HK-2 (cell line): Measurements from ENCODE around the gene ZFP36L2.
"Not testable (repeated sequence)": the region's sequence is repeated elsewhere in the genome, so short reads cannot be mapped to it uniquely, and the experiment has no call there.

ENCODE experiments used
- DNase-seq: peaks from one replicate; pipeline ENCODE4 v3.0.0-alpha.2; 2018; ENCODE audit not compliant: unreplicated experiment

Gene ZFP36L2

DNA sequence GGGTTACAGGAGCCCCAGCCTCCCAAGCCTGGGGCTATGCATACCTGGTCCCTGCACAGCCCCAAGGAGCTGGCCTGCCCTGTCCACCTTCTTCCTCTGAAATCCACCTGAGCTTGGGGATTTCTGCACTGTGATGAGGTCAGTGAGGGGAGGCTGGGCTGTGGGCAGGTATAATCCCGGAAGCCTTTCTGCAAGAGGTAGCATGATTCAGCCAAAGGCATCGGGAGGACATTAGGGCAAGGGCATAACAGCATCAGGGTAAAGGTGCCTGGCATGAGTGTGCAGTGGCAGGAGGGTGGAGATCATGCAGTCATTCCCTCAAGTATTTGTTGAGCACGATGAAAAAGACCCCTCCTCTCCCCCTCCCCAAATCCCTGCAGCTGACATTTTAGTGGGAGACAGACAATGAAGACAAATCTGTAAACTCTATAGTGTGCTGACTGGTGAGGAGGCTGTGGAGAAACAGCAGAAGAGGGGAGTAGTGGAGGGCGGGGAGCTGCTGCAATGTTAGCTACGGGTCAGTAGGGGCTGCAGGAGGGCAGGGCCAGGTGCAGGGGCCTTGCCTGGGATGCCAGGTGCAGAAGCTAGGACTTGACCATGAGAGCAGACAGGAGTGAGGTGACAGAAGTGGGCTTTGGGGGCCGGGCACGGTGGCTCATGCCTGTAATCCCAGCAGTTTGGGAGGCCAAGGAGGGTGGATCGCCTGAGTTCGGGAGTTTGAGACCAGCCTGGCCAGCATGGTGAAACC, 18.7 kb downstream of the ZFP36L2 start:
- DNase-seq, result no peak

DNA sequence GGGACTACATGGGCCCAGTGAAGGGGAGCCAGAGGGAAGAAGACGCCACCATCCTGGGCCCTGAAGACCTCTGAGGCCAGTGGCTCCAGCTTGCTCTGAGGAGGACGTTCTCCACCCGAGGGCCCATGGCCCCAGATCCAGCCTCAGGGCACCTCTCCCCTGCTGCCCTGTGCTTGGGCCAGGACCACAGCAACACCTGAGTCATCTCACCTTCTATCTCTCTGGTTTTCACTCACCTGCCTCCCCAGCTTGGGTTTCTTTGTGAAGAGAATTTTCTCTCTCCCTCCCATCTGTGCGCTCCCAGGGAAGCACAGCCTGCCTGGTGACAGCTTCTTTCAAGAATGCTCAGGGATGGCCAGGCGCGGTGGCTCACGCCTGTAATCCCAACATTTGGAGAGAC, 19.8 kb downstream of the ZFP36L2 start:
- DNase-seq, result no peak

DNA sequence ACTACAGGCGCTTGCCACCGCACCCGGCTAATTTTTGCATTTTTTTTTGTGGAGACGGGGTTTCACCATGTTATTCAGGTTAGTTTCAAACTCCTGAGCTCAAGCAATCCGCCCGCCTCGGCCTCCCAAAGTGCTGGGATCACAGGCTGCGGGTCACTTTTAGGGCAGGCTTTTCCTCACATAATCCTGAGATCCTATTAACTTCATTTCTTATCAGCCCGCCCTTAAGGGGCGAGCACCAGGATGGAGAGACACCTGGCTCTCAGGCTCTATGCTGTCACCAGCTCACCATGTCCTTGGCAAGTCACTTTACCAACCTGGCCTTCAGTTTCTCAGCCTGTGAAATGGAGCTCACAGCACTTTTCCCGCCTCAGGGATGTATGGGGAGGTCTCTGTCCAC, 23.0 kb downstream of the ZFP36L2 start:
- no peak for DNase-seq

DNA sequence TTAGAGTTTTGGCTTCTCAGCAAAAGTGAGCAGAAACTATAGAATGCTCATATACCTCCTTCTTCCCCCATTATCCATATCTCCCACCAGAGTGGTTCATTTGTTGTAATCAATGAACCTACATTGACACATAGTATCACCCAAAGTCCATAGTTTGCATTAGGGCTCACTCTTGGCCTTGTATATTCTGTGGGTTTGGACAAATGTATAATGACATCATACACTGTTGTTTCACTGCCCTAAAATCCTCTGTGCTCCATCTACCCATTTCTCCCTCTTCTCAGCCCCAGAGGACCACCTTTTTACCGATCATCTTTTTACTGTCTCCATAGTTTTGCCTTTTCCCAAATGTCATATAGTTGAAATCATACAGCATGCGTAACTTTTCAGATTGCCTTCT, 24.1 kb downstream of the ZFP36L2 start:
- no peak for DNase-seq

DNA sequence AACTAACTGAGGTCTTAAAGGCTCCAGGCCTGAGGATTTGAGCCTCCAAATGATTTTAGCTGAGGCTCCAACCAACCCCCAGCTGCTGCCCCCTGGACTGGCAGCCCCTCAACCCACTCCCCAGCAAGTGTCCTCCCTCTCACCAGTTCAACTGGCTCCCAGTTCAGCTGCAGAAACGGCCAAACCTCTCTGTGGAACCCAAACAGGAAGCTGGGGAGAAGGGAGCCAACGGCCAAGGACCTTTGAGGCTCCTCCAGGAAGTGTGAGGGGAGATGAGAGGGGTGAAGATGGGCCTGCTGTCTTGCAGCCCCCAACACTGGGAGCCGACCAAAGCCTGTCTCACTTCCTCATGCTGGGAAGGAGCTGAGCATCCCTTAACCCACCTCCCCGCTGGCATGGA, 24.9 kb downstream of the ZFP36L2 start:
- DNase-seq, result no peak

DNA sequence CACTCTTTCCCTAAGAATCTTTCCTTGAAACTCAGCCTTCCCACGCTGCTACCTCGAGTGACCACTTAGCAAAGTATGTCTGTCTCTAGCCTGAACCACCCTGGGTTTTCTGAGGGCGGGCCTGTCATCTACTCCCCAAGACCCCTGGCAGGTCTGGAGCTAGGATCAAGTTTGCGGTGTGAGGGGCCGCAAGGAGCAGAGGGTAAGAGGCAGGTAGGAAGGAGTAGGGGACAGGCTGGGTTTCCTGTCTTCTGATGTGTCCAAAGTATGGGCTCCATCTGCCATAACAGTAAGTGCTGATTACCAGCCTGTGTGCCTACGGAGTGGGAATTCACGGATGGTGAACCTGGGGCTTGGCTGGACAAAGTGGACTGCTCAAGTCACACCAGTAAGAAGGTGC, 25.4 kb downstream of the ZFP36L2 start:
- DNase-seq, result no peak

DNA sequence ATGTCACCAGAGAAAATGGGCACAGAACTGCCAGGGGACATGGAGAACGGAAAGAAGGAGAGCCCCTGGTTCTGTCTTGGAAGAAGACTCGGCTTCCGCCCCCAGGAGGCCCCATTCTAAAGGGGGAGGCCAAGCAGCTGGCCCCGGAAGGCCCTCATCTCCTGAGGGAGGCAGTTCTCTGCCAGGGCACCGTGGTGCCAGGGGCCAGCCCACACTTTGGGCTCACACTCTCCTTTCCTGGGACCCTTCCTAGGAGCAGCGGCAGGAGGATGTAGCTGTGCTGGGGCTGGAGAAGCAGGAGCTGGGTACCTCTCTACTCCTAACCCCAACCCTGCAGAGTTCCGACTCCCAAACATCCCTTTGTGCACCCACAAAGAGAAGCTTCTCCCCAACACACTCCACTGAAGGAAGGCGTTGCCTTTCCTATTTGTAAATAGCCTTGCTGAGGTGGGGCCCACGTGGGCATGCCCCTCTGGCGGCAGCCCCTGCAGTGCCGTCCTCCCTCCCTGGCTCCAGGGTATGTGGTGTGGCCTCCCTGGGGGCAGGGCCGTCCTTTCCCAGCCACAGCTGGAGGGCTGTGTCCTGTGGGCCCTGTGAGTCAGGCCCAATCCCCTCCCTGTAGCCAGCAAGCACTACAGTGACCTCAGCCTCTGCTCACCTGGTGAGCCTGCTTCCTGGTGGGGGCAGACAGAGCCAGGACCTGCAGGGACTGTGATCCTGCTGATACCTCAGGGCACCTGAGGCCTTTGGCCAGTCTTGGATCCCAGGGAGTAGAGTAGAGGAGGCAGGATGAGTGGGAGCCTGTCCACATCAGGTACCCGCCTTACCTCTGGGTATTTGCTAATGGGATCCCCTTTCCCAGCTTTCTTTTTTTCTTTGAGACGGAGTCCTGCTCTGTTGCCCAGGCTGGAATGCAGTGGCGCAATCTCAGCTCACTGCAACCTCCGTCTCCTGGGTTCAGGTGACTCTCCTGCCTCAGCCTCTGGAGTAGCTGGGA, 26.6 kb downstream of the ZFP36L2 start:
- DNase-seq, result peak; percentile 48

DNA sequence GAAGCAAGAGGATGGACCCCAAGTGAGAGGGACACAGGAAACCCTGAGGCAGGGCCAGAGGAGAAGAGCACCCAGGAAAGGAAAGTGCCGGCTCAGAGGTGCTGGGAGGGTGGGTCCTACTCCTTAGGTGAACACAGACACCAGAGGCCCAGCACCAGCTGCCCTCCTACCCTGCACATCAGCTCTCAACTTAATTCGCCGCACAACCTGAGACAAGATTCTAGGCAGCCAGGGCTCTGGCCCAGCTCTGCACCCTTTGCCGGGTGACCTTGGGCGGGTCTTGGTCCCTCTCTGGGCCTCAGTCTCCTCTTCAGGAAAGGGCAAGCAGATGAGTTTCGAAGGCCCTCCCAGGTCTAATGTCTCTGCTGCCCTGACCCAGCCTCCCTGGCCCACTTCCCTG, 28.1 kb downstream of the ZFP36L2 start:
- DNase-seq, result no peak

DNA sequence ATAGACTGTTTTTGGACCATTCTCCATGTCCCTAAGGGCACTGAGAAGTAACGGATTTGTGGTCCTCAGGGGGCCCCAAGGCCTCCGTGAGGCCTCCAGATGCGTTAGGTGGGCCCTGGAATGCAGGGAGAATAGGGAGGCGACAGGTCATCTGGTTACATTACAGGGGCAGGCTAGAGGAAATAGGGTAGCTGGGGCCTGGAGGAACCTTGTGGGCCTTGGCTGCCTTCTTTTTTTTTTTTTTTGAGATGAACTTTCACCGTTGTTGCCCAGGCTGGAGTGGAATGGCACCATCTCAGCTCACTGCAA, 28.9 kb downstream of the ZFP36L2 start:
- no peak for DNase-seq

DNA sequence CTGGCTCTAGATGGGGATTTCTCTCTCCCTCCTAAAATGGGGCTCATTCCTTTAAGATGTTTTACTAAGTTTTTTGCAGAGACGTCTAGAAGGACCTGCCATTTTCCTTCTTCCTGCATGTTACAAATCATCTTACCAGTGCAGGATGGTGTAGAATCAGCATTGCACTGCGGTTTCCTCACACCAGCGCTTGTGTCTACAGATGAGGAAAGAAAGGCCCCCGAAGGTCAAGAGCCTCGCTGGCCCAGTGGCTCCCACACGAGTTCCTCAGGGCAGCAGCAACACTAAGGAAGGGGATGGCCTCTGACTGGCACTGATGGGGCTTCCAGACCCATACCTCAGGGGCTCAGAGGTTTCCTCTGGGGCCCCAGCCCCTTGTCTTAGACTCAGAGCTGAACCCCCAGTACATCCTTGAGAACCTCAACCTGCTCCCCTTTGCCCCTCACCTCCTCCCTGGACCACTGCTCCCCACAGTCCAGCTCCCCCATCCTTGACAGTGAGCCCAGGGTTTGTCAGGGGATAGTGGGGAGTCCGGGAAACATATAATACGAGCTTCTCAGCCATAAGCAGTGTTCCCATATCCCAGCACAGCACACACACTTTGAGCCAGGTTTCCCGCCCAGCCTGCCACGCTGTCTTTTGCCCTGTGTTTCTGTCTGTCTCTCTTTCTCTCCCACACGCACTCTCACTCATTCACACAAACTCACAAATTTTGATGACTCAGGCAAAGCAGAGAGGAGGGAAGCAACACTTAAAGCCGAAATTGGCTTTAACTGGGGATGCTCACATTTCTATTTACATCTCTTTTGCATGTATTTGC, 29.4 kb downstream of the ZFP36L2 start:
- no peak for DNase-seq

DNA sequence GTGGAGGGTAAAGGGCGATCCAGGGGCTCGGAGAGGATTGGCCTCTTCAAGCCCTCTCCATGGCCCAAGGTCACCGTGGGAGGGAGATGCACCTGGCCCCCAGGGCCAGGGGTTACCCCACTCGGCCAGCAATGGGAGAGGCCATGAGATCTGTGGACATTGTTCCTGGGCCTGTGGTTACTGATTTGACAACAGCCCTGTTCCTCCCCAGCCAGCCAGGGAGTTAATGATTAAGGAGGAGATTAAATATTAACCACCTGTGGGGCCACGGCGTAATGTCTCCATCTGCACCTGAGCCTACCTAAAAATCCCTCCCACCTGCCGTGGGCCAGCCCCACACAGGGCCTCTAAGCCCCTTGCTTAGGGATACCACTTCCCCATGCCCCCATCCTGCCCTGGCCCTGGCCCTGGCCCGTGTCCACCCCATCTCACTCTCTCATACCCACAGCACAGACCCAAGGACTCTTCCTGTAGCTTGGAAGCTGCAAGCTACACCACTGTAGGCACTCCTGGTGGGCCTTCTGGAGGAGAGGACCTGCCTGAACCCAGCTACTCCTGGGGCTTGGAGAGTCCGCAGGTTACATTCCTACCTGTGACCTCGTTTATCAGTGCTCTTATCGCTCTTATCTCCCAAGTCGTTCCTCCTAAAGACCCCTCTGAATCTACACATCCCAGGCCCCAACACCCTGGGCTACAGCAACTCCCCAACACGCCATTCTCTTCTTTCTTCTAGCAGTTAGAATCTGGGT, 32.1 kb downstream of the ZFP36L2 start:
- DNase-seq, result peak; percentile 59

DNA sequence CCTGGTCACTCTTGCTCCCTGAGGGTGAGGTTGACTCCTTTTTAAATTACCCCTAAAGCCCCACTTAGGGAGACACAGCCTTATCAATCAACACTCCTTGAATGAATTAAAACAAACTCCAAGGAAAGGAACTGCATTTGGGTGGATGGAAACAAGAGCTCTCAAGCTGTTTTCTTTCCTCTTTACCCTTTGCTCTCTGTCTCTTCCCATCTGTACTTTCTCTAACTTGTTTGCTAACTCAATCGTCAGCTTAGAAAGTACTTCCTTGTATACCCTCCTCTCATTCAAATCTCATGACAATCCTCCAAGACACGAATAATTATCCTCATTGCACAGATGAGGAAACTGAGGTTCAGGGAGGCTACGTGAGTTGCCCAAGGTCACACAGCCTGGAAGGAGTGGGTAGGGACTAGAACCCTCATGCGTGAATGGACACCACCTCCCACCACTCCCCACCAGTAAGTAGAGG, 32.7 kb downstream of the ZFP36L2 start:
- DNase-seq, result no peak

DNA sequence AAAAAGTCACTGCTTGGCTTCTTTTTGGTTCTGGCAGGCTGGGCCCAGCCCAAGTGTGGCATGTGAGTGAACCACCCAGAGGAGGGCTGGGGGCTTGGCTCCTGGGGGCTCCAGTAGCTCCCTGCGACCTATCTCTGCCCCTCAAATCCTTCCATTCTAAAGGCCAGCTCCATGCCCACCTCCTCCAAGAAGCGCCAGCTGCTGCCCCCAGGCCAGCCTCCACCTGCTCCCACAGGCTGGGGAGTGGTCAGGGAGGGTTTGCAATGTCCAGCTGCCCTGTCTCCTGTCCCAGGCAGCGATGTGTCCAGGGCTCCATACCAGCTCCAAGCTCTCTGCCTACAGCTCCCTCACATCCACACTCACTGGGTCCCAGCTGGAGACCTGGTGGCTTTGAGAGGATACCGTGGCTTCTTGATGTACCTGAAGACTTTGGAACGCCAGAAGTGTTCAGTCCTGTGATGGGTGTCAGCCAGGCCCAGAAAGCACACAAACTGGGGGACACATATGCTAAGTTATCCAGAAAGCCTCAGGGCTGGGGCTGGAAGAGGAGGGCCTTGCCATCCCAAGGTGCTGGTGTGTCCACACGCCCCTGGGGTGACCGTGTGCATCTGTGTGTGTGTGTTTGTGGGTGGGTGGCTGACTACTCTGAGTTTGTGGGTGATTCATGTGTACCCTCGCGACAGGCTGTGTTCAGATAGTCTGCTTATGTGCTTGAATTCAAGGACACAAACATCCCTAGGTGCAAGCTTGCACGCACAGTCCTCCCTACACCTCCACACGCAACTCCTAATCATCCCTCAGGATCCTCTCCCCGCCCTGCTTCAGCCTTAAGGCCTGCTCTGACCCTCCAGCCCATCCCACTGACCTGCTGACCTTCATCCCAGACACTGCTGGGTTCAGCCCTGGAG, 33.4 kb downstream of the ZFP36L2 start:
- no peak for DNase-seq

DNA sequence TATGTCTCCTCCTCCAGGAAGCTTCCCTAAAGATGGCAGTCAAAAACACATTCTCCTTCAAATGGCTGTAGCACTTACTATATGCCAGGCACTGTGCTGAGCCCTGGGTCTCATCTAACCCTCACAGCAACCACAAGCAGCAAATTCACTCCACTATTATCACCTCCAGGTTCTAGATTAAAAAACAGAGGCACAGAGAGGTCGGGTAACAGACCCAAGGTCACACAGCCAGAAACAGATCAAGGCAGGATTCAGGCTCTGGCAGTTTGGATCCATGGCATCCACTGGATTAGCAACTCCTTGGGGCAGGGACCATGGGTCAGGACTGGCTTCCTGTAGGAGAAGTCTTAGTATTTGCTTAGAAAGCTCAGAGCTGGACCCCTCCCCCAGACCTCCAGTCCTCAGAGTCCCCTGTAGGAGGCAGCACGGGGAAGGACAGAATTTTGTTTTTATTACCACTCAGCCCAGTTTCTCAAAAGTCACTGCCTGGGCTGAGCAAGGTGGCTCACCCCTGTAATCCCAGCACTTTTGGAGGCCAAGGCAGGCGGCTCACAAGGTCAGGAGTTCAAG, 34.4 kb downstream of the ZFP36L2 start:
- no peak for DNase-seq

DNA sequence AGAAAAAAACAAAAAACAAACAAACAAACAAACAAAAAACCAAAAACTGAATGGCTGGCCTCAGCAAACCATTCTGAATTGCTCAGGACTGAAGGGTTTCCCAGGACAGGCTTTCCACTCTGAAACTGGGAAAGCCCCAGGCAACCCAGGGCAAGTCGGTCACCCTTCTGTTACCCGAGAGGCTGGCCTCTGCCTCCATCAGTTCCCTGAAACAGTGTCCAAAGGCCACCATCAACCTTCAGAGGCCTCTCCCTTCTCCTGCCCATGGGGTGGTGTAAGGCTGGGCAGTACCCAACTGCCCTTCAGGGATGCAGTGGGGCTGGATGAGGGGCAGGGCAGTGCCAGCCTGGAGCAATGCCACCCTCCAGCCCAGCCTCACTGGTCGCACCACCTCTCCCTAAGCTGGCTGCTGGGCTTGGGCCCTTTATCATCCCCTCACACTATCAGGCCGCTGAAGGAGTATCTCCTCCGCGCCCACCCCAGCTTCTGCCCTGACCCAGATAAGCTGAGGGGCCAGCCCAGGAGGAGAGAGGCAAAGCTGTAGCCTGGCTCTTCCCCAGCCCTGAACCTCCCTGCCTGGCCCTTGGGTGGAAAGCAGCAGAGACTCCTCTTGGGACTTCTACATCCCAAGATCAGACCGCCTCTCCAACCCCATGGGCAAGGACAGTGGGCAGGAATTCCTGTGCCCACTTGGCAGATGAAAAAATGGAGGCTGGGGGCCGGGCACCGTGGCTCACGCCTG, 35.9 kb downstream of the ZFP36L2 start:
- no peak for DNase-seq

DNA sequence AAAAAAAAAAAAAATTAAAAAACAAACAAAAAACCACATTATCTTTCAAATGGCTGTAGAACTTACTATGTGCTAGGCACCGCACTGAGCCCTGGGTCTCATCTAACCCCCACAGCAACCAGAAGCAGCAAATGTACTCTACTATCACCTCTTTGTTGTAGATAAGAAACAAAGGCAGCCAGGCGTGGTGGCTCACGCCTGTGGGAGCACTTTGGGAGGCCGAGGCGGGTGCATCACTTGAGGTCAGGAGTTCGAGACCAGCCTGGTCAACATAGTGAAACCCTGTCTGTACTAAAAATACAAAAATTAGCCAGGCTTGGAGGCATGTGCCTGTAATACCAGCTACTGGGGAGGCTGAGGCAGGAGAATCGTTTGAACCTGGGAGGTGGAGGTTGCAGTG, 36.5 kb downstream of the ZFP36L2 start:
- DNase-seq, result not testable (repeated sequence)

DNA sequence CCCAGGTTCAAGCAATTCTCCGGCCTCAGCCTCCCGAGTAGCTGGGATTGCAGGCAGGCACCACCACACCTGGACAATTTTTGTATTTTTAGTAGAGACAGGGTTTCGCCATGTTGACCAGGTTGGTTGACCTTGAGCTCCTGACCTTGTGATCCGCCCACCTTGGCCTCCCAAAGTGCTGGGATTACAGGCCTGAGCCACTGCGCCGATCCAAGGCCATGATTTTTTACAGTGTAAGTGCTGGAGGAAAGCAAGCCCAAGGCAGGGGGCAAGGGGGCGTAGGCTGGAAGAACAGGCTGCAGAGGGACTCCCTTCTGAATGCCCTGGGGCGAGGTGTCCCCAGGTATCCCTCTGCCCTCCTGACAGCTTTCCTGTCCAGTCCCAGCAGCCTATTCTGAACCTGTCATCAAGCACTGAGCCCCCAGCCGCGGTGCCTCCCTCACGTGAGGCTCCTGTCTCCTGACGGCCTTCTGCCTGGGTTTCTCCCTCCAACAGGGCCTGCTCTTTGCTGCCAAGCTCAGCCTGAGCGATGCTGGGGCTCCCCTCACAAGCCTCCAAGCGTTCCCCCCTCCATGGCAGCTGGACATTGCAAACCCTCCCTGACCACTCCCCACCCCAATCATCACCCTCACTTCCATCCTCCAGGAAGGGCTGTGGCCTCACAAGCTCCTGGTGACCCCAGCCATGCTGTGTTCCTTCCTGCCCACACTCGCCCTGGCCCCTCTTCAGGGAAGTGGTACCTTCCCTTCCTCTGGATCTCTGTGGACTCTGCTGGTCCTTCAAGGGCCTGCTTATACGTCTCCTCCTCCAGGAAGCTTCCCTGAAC, 37.6 kb downstream of the ZFP36L2 start:
- DNase-seq, result no peak

DNA sequence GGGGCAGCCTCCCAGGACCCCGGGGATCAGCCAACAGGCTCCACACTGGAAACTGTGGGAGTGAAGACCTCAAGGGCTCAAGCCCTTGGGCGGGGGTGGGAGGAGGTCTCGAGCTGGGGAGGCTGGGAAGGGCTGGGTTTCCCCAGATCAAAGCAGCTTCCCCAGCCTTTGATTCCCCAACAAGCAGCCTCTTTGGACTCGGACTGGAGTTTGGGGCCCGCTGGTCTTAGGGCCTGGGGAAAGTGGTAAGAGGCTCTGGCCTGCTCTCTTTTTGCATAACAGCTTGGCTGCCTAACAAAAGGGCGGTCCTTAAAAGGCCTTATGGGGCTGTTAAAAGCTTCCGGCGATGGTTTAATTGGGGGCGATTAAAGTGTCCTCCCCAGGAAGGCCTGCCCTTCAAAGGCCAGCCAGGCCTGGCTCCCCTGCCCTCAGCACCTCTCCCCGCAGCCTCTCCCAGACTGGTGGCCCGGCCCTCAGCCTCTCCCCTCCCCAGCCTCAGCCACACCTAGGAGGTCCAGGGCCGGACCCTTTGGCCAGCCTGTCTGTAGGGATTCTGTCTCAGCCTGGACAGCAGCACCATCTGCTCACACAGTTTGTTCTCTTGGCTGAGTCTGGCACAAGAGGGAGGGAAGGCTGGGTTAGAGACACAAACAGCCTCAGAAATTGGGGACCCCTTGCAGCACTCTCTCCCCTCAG, 39.6 kb downstream of the ZFP36L2 start:
- DNase-seq, result no peak
